Stimulated activated CD4-positive, alpha-beta T cell treated with anti-CD3 and anti-CD28 coated beads, TNF-alpha, amount 100 ng/mL, for 1 hour (primary cell): ENCODE data around the gene MTRF1.
"Not testable (repeated sequence)": the region's sequence is repeated elsewhere in the genome, so short reads cannot be mapped to it uniquely, and the experiment has no call there.

ENCODE experiments used
- DNase-seq, 3 donors: peaks; one replicate each; pipeline ENCODE4 v3.0.0-alpha.2; 2020; ENCODE audit warnings: low read depth in 3 of 3, low spot score in 1 of 3

MTRF1 gene

GRCh38 chr13:41178040-41178439, 85.3 kb downstream of the MTRF1 start:
- DNase-seq = no peak

DNA sequence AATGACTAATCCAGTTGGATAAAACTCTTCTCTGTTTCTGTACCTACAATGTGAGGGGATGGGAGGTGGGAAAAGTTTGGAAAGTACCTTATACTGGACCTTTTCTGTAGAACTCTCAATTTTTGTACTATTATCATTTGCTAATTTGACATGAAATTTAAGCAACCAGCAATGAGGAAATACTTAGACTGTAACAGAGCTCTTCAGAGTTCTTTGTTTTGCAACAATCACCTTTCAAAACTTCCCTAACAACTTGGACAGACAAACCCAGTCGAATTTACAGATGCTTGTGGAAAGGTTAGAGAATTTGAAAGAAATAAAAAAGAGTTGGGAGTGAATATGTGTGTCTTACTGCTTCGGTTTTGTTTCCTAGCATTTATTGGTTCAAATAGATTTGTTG, 85.8 kb downstream of the MTRF1 start:
- no peak for DNase-seq

- DNase-seq = not testable (repeated sequence)
Measured at GRCh38 chr13:41175576-41175975, 87.8 kb downstream of the MTRF1 start.
